GM18867 (cell line): ENCODE data around the gene GSTA1.
"Not testable (repeated sequence)": the region's sequence is repeated elsewhere in the genome, so short reads cannot be mapped to it uniquely, and the experiment has no call there.

Source experiments
- ATAC-seq: cut with Tn5 transposase; IDR thresholded peaks from one replicate; pipeline ENCODE4 v1.9.1; 2021; ENCODE audit warnings: mild to moderate bottlenecking, moderate library complexity; ENCODE audit not compliant: unreplicated experiment

GSTA1 gene

DNA sequence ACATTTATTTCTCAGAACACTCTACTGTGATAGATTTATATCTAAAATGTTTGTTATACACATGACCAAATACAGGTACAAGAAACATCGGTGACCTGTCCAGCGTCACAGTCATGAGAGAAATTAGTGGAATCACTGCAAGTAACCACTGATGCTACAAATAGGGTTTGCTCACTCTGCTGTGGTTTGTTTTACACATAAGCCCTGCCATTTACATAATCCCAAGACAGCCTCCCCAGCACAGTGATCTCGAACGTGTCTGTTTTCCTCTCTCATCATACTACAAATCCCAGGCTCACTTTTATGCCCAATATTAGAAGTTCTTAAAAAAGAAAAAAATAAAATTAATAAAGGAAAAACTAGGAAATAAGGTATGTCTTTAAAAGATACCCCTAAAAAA, 6.2 kb upstream of the GSTA1 start:
- not testable (repeated sequence) for ATAC-seq

DNA sequence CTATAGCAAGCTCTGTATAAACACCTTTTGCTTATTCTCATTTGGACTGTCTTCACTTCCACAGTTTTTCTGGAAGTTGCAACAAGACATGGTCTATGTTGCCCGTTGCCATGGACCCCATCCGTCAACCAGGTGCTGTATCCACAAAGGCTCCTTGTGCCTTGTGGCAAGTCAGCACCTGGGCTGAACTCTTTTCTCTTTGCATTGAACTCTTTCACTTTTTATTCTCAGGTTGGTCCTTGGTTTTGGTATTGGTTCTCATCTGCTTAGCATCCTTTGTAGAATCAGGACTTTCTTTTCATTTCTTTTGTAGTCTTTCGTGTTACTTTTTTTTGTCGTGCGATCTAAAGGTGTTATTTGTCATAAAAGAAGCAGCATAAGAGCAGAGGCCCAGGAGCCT, 5.0 kb upstream of the GSTA1 start:
- ATAC-seq: peak; percentile 44

DNA sequence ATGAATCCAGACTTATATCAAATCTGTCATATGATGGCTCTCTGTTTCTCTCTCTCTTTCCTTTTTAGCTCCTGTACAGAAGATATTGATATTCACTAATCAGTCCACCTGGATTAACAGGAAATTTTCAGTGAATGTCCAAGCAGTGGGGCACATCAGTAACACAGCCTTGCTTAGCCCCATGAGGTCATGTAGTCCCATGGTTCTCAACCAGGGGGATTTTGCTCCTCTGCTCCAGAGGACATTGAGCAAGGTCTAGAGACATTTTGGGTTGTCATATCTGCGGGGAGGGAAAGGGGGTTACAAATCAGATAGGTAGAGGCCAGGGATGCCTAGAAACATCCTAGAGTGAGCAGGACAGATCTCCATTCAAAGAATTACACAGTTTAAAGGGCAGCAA, 810 bp downstream of the GSTA1 start:
- ATAC-seq: no peak

DNA sequence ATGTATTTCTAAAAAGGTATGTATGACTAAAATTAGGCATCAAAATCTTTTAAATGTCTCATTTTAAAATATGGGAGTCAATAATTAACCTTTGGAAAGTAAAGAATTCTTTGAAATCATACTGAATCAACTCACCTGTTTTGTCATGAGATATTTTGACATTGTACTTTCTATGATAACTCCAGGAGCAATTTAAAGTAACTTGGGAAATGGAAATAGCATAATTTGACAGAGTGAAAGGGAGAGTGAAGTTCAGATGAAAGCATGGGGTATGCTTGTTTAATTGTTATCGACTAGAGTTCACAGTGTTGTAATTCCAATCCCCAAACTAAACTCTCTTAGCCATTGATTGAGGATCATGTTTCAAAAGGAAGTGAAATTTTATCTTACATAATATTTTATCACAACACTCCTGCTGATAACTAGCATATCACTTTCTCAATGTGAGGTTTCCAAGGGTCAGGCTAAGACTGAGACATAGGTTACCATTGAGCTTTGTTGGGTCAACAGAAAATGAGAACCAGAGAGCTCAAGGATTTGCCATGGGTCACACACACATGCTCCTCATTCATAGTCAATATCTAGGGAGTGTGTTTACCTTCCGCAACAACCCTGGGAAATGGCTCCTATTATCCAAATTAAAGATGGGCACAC, 2.3 kb downstream of the GSTA1 start:
- no peak for ATAC-seq

DNA sequence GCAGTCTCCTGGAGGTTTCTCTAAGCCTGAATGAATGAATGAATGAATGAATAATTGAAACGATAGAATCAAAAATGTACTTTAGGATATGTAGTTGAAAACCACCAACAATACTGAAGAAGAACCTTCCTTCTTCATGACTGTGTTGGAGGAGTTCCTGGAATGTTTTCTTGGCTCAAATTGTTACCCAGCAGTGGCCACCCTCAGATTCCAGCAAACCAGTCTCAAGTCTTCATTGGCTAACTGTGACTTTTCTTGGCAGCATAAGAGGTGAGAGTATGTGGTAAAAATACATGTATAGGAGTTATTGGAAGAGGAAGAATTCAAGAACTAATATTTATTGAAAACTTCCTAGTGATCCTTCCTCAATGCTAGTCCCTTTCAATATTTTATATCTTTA, 4.3 kb downstream of the GSTA1 start:
- not testable (repeated sequence) for ATAC-seq

DNA sequence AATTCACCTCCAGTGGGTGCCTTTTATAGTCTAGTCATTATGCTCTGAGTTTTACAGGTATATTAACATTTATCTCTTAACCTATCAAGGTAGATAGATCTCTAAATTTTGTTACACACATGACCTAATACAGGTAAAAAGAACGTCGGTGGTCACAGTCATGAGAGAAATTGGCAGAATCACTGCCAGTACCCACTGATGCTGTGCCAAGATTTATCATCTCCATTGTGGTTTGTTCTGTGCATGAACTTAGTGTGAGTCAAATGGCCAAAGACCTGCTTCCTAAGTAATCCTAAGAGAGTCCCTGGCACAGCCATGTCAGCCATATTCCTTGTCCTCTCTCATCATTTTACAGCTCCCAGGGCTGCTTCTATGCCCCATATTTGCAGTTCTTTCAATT, 9.2 kb downstream of the GSTA1 start:
- not testable (repeated sequence) for ATAC-seq

DNA sequence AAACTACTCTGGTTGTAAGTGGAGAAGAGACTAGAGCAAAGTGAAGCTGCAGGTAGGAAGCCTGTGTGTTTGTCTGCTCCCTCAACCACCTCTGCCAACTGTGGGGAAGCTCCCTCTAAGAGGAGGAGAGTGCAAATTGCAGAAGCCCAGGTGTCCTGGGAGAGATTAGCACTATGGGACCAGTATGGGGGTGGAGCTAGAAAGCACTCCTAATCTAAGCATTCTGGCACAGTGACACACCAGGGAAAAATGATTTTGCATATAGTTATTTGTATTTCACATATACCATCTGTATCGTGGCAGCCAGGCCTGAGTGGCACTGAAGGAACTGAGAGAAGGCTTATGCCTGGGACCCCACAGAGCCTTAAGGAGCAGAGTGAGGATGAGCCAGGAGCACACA, 12.8 kb downstream of the GSTA1 start:
- ATAC-seq: no peak

DNA sequence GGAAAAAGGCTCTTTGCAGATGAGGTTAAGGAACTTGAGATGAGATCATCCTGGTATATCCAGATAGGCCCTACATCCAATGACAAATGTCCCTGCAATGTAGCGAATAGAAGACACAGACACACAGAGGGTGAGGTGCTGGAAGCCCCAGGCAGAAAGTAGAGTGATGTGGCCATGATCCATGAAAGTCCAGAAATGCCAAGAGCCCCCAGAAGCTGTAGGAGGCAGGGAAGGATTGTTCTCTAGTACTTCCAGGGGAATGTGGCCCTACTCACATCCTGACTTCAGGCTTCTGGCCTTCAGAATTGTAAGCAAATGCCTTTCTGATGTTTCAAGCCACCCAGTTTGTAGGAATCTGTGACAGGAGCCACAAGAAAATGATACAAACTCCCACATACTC, 14.0 kb downstream of the GSTA1 start:
- not testable (repeated sequence) for ATAC-seq

DNA sequence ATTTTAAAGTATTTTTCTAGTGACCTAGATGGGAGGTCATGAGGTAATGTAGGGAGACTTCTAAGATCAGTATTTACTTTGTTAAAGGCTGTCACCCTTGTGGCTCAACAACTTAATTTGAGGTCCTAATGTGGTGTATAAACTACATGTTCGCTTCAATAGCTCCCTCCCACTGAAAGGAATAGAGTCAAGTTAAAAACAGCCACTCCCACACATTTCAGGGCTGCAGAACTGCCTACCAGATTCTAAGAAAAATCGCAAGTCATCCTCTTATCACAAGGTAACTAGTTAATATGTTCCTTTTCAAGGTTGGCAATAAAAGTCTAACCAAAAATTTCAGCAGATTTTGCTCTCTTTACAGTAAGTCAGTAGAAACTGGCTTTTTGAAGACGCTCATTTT, 15.1 kb downstream of the GSTA1 start:
- ATAC-seq: no peak

DNA sequence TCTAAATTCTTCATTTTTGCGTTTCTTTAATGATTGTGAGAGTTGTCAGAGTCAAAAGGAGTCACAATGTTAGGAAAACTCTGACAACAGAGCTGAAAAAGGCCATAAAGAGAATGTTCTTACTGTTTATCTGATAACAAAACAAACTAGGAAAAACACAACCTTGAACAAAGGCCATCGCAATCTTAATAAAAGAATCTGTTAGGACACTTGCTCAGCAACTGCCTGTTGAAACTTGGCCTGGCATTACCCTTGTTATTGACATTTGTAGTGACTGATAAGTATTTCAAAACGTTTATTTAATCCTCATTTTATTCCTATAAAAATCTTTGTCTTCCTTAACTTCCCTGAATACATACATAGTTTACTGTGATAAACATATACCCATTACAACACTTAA, 15.7 kb downstream of the GSTA1 start:
- ATAC-seq: no peak

DNA sequence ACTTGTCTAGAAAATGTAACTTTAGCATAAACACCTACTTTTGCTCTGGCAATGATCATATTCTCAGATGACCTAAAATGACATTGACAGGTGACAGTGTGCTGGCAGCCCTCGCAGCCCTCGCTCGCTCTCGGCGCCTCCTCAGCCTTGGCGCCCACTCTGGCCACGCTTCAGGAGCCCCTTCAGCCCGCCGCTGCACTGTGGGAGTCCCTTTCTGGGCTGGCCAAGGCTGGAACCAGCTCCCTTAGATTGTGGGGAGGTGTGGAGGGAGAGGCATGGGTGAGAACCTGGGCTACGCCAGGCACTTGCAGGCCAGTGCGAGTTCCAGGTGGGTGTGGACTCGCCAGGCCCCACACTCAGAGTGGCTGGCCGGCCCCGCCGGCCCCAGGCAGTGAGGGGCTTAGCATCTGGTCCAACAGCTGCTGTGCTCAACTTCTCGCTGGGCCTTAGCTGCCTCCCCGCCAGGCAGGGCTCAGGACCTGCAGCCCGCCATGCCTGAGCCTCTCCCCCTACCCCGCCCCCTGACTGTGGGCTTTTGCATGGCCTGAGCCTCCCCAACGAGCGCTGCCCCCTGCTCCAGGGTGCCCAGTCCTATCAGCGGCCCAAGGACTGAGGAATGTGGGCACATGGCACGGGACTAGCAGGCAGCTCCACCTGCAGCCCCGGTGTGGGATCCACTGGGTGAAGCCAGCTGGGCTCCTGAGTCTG, 17.2 kb downstream of the GSTA1 start:
- no peak for ATAC-seq

DNA sequence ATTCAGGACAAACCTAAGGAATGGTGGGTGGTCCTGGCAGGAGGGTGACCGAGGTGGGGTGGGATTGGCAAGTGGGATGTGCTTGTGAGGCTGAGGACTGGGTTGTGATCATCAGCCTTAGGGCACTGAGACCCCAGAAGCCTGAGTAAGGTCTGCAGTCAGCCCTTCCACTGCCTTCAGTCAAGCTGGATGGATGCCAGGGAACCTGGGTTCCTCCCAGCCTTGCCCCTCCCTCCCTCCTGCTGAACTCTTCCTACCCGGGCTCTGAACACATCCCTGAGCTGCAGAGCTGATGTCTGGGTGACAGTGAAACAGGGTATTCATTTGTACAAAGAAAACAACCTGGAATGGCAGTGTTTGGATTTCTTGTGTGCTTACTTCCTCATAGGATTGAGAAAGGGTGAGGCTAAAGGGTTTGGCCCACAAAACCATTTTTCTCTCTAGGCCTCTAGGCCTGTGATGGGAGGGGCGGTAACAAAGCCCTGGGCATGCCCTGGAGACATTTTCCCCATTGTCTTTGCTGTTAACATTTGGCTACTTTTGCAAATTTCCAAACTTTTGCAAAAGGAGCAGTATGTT, 20.8 kb downstream of the GSTA1 start:
- not testable (repeated sequence) for ATAC-seq

DNA sequence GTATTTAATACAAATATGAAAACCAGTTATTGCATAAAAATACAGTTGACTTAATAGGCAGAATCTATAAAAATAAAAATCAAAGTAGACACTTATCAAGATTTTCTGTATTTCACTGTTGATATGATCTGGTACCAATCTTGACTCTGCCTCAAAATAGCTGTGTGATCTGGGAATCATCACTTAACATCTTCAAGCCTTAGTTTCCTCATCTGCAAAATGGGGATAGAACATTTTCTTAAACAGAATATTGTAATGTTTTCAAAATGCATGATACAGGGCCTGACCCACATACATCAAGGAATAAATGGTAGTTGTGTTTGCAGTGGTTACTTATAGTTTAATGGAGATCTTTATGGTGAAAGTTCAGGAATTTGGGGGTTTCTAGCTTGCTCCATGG, 21.4 kb downstream of the GSTA1 start:
- ATAC-seq: not testable (repeated sequence)

DNA sequence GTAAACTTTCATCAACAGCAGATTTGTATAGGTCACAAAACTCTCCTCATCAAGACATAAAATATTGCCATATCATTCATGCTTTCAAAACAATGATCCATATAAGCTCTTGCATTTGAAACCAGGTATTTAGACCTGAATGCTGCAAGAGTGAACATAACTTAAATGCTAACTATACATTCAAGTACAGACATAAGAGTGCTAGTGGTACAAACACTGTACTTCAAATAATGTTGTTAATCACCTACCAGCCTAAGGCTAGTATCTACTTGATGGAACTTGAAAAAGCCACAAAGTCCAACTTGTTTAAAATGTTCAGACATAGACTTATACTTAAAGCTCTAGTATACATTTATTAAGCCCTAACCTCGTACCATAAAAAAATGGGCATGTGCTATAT, 24.4 kb downstream of the GSTA1 start:
- ATAC-seq: no peak

DNA sequence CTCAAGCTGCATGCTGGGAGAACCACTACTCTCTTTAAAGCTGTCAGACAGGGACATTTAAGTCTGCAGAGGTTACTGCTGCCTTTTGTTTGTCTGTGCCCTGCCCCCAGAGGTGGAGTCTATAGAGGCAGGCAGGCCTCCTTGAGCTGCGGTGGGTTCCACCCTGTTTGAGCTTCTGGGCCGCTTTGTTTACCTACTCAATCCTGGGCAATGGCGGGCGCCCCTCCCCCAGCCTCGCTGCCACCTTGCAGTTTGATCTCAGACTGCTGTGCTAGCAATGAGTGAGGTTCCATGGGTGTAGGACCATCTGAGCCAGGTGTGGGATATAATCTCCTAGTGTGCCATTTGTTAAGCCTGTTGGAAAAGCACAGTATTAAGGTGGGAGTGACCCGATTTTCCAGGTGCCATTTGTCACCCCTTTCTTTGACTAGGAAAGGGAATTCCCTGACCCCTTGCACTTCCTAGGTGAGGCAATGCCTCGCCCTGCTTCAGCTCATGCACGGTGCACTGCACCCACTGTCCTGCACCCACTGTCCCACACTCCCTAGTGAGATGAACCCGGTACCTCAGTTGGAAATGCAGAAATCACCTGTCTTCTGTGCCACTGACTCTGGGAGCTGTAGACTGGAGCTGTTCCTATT, 26.8 kb downstream of the GSTA1 start:
- not testable (repeated sequence) for ATAC-seq

DNA sequence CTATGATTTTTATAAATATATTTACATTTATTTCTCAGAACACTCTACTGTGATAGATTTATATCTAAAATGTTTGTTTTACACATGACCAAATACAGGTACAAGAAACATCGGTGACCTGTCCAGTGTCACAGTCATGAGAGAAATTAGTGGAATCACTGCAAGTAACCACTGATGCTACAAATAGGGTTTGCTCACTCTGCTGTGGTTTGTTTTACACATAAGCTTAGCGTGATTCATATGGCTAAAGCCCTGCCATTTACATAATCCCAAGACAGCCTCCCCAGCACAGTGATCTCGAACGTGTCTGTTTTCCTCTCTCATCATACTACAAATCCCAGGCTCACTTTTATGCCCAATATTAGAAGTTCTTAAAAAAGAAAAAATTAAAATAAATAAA, 34.2 kb downstream of the GSTA1 start:
- ATAC-seq: not testable (repeated sequence)

DNA sequence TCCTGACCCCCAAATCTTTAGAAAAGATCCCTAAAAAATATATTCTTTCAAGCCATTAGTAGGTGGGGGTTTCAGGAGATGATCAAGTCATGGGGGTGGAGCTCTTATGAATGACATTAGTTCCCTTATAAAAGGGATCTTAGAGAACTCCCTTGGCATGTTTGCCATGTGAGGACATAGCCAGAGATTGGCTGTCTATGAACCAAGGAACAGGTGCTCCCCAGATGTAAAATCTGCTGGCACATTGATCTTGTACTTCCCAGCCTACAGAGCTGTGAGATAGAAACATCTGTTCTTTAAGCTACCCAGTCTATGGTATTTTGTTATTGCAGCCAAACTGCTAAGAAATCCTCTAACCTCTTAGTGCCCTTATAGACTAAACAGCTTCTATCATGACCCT, 36.0 kb downstream of the GSTA1 start:
- ATAC-seq: not testable (repeated sequence)

DNA sequence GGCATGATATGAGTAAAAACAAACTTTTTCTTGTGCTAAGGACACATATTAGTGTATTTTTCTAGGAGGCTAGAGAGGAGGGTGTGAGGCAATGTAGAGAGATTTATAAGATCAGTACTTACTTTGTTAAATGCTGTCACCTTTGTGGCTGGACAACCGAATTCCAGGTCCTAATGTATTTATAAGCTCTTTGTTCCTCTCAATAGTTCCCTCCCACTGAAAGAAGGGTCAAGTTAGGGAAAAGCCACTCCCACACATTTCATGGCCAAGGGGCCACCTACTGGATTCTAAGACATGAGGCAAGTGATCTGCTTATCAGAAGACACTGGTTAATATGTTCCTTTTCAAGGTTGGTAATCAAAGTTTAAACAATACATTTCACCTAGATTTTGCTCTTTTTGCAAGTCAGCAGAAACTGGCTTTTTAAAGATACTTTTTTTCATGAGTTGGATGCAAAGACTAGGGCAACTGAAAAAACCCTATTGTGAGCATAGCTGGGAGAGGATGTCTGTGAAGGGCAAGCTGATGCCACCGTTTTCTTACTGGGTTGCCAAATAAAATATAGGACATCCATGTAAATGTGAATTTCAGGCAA, 40.2 kb downstream of the GSTA1 start, which contains the start of gene GSTA2:
GSTA2 (minus strand) TSS at position 154 of the 595 bp plus-strand sequence. CDS start 5,528 bp downstream, outside the sequence.
- not testable (repeated sequence) for ATAC-seq

DNA sequence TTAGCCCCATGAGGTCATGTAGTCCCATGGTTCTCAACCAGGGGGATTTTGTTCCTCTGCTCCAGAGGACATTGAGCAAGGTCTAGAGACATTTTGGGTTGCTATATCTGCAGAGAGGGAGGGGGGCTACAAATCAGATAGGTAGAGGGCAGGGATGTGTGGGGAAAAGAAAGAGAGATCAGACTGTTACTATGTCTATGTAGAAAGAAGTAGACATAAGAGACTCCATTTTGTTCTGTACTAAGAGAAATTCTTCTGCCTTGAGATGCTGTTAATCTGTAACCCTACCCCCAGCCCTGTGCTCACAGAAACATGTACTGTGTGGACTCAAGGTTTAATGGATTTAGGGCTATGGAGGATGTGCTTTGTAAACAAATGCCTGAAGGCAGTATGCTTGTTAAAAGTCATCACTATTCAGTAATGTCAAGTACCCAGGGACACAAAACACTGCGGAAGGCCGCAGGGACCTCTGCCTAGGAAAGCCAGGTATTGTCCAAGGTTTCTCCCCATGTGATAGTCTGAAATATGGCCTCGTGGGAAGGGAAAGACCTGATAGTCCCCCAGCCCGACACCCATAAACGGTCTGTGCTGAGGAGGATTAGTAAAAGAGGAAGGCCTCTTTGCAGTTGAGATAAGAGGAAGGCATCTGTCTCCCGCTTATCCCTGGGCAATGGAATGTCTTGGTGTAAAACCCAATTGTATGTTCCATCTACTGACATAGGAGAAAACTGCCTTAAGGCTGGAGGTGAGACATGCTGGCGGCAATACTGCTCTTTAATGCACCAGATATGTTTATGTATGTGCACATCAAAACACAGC, 41.7 kb downstream of the GSTA1 start:
- ATAC-seq: not testable (repeated sequence)

DNA sequence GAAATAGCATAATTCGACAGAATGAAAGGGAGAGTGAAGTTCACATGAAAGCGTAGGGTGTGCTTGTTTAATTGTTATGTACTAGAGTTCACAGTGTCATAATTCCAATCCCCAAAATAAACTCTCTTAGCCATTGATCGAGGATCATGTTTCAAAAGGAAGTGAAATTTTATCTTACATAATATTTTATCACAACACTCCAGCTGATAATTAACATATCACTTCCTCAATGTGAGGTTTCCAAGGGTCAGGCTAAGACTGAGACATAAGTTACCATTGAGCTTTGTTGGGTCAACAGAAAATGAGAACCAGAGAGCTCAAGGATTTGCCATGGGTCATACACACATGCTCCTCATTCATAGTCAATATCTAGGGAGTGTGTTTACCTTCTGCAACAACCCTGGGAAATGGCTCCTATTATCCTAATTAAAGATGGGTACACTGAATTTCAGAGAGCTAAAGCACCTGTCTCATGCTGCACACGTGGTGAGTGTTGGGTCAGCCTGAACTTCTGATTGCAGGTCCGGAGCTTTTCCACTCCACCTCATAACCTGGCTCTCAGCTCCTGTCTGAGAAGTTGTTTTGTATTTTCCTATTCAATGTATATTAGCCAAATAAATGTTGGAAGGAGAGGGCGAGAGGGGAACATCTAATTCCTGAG, 43.4 kb downstream of the GSTA1 start:
- no peak for ATAC-seq
